ENCODE results near the gene DCLK1.
A peak's percentile ranks its signal among the peaks of the same experiment; 100 is the strongest.

Gene DCLK1

DNA sequence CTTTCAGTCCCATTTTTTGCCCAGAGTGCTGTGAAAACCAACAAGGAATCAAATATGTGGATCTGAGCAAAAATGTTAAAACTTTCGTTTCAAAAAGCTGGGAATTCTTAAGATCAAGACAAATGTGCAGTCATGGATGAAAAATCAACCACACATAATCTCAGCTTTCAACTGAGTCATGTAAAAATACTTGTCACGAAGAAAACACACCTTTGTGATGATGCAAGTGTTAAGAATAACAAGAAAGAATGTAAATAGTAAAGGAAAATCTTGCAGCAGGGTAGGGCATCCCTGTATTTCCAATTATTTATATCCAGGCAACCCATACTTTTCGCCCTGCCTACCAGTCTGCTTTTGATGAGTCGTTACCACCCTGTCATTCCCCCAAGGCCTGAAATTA, 27.4 kb upstream of the DCLK1 start:
- Histone ChIP-seq H3K4me2 (ENCODE audit: low read length) (no peak overlapping the region), H2BK12ac (ENCODE audit: low read length) (no peak overlapping the region), H3K36me3 (ENCODE audit: control insufficient read depth in 1 of 2, insufficient read depth in 2 of 2, low read length in 2 of 2) (no peaks in the 10 kb centered on the region), H4K12ac (ENCODE audit: low read depth, low read length) (no peak overlapping the region), H3K18ac (ENCODE audit: low read length) (no peak overlapping the region), H2BK120ac (ENCODE audit: insufficient read depth, low read length, poor library complexity) (no peak overlapping the region), H3K27me3 (ENCODE audit: insufficient read depth, low read length) (peaks cover 2% of the 10 kb centered on the region), H3K79me1 (ENCODE audit: low read length) (no peaks in the 10 kb centered on the region), H3K27ac (ENCODE audit: low read depth, low read length) (no peak overlapping the region), H3K9ac (ENCODE audit: low read length) (no peak overlapping the region), H3K4me3 (ENCODE audit: low read depth, low read length) (no peak overlapping the region), H2AFZ (ENCODE audit: insufficient read depth, low read length, poor library complexity) (no peak overlapping the region), H3K4me1 (ENCODE audit: control insufficient read depth in 1 of 2, insufficient read depth in 2 of 2, low read length in 2 of 2) (peaks cover 0 to 3% of the 10 kb centered on the region in 2 experiments), H3K4ac (ENCODE audit: low read depth, low read length) (no peak overlapping the region), H3K9me3 (ENCODE audit: insufficient read depth, low read depth, low read length) (no peaks in the 10 kb centered on the region), H3K23ac (ENCODE audit: low read length) (no peak overlapping the region), H3K79me2 (ENCODE audit: control insufficient read depth, insufficient read depth, low read length, poor library complexity) (no peaks in the 10 kb centered on the region), H2AK5ac (ENCODE audit: low read length) (no peak overlapping the region), H3K14ac (ENCODE audit: low read length) (no peak overlapping the region), H4K91ac (ENCODE audit: low read depth, low read length) (no peak overlapping the region), H2BK5ac (ENCODE audit: low read depth, low read length, poor library complexity) (no peak overlapping the region), H4K8ac (ENCODE audit: low read depth, low read length) (no peak overlapping the region)
- WGBS (ENCODE audit: extremely low coverage, insufficient coverage, insufficient read length) = no CpG with 5 or more reads among the region's 4 CpGs
- peak in 1 of 2 donors; percentile 5 for DNase-seq

DNA sequence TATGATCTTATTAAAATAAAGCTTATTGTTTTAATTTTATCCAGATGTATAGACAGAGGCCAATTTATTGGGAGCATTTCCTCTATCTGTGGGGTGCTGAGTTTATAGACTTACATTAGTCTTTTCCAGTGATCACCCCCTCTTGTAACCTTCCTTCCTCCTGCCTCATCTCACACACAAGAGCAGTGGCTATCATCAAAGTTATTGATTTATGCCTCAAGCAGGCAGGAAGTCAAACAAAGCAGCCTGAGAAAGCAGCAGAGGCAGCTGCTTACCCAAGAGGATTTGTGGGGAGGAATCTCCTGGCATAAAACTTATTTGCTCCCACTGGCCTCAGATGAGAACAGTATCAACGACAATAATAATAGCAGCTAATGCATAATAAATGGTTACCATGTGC, 26.3 kb upstream of the DCLK1 start:
- no peak overlapping the region for H3K4ac ChIP-seq (ENCODE audit: low read depth, low read length)
- no peak overlapping the region for H3K4me3 ChIP-seq (ENCODE audit: low read depth, low read length)
- H2BK5ac ChIP-seq (ENCODE audit: low read depth, low read length, poor library complexity) = no peak overlapping the region
- no peaks in the 10 kb centered on the region for H3K36me3 ChIP-seq (ENCODE audit: control insufficient read depth in 1 of 2, insufficient read depth in 2 of 2, low read length in 2 of 2)
- no peak for DNase-seq
- H4K91ac ChIP-seq (ENCODE audit: low read depth, low read length) = no peak overlapping the region
- H3K4me1 ChIP-seq (ENCODE audit: control insufficient read depth in 1 of 2, insufficient read depth in 2 of 2, low read length in 2 of 2) = peaks cover 0 to 3% of the 10 kb centered on the region in 2 experiments
- H4K8ac ChIP-seq (ENCODE audit: low read depth, low read length) = no peak overlapping the region
- no peak overlapping the region for H3K4me2 ChIP-seq (ENCODE audit: low read length)
- H2BK12ac ChIP-seq (ENCODE audit: low read length) = no peak overlapping the region
- H3K9me3 ChIP-seq (ENCODE audit: insufficient read depth, low read depth, low read length) = no peaks in the 10 kb centered on the region
- no peak overlapping the region for H2AFZ ChIP-seq (ENCODE audit: insufficient read depth, low read length, poor library complexity)
- no peak overlapping the region for H3K23ac ChIP-seq (ENCODE audit: low read length)
- H3K27me3 ChIP-seq (ENCODE audit: insufficient read depth, low read length) = peaks cover 2% of the 10 kb centered on the region
- H3K27ac ChIP-seq (ENCODE audit: low read depth, low read length) = no peak overlapping the region
- H3K14ac ChIP-seq (ENCODE audit: low read length) = no peak overlapping the region
- no CpG with 5 or more reads among the region's 1 CpG for WGBS (ENCODE audit: extremely low coverage, insufficient coverage, insufficient read length)
- H2BK120ac ChIP-seq (ENCODE audit: insufficient read depth, low read length, poor library complexity) = no peak overlapping the region
- H3K9ac ChIP-seq (ENCODE audit: low read length) = no peak overlapping the region
- H3K18ac ChIP-seq (ENCODE audit: low read length) = no peak overlapping the region
- no peaks in the 10 kb centered on the region for H3K79me2 ChIP-seq (ENCODE audit: control insufficient read depth, insufficient read depth, low read length, poor library complexity)
- no peaks in the 10 kb centered on the region for H3K79me1 ChIP-seq (ENCODE audit: low read length)
- H4K12ac ChIP-seq (ENCODE audit: low read depth, low read length) = no peak overlapping the region
- no peak overlapping the region for H2AK5ac ChIP-seq (ENCODE audit: low read length)

DNA sequence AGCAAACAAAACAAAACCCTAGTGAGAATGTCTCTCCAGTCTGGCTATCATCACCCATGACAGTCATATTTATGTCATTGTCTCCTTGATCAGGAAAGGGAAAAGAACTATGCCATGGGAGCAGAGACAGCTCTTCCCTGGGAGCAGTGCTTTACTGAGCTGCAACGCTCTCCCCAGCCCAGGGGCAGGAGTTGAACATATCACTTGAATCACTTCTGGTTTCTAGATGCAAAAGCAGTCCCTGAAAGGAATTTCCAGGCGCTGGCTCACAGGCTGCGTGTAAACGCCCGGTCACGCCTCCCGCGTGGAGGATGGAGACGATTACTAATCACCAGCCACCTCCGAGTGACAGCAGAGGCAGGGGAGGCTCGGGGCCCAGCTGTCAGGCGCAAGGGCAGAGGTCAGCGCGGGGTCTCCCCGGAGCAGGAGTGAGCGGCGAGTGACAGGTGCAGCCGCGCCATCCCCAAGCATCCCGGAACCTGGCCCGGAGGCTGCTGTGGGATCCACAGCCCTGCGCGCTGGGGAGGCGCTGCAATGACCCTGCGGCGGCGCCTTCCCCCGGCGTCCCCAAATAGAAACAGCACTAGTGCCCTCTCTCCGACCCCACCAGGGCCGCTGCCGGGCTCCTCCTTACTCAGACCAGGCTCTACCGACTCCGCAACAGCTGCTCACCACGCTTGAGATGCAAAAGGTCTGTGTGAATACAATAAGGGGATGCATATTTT, 23.5 kb upstream of the DCLK1 start:
- DNase-seq = no peak
- H3K14ac ChIP-seq (ENCODE audit: low read length) = no peak overlapping the region
- no peak overlapping the region for H2BK120ac ChIP-seq (ENCODE audit: insufficient read depth, low read length, poor library complexity)
- no CpG with 5 or more reads among the region's 35 CpGs for WGBS (ENCODE audit: extremely low coverage, insufficient coverage, insufficient read length)
- H4K8ac ChIP-seq (ENCODE audit: low read depth, low read length) = no peak overlapping the region
- no peaks in the 10 kb centered on the region for H3K79me2 ChIP-seq (ENCODE audit: control insufficient read depth, insufficient read depth, low read length, poor library complexity)
- no peak overlapping the region for H2AFZ ChIP-seq (ENCODE audit: insufficient read depth, low read length, poor library complexity)
- no peak overlapping the region for H3K4me3 ChIP-seq (ENCODE audit: low read depth, low read length)
- H3K27ac ChIP-seq (ENCODE audit: low read depth, low read length) = no peak overlapping the region
- H3K9ac ChIP-seq (ENCODE audit: low read length) = no peak overlapping the region
- peaks cover 2% of the 10 kb centered on the region for H3K27me3 ChIP-seq (ENCODE audit: insufficient read depth, low read length)
- H3K4me1 ChIP-seq (ENCODE audit: control insufficient read depth in 1 of 2, insufficient read depth in 2 of 2, low read length in 2 of 2) = peaks cover 0 to 3% of the 10 kb centered on the region in 2 experiments
- H3K36me3 ChIP-seq (ENCODE audit: control insufficient read depth in 1 of 2, insufficient read depth in 2 of 2, low read length in 2 of 2) = no peaks in the 10 kb centered on the region
- H2BK12ac ChIP-seq (ENCODE audit: low read length) = no peak overlapping the region
- peak overlapping the region; percentile 31 for H3K4me2 ChIP-seq (ENCODE audit: low read length)
- no peaks in the 10 kb centered on the region for H3K9me3 ChIP-seq (ENCODE audit: insufficient read depth, low read depth, low read length)
- no peak overlapping the region for H3K18ac ChIP-seq (ENCODE audit: low read length)
- no peak overlapping the region for H3K23ac ChIP-seq (ENCODE audit: low read length)
- no peak overlapping the region for H4K12ac ChIP-seq (ENCODE audit: low read depth, low read length)
- no peaks in the 10 kb centered on the region for H3K79me1 ChIP-seq (ENCODE audit: low read length)
- no peak overlapping the region for H2AK5ac ChIP-seq (ENCODE audit: low read length)
- no peak overlapping the region for H3K4ac ChIP-seq (ENCODE audit: low read depth, low read length)
- no peak overlapping the region for H2BK5ac ChIP-seq (ENCODE audit: low read depth, low read length, poor library complexity)
- no peak overlapping the region for H4K91ac ChIP-seq (ENCODE audit: low read depth, low read length)

DNA sequence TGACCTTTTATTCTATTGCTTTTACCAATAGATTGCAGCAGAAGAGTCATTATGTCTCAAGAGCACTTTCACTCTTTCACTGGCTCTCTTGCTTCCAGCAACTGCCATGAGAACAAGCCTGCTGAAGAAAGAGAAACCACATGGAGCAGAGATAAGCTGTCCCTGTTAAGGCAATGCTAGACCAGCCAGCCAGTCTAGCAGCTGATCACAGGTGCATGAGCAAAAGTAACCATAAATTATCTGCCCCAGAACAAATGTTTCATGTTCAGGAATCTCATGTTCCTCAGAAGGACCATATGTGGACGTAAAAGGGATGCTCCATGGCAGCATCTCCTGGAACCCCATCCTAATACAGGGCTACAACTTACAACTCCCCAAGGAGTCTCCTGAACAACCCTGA, 20.4 kb upstream of the DCLK1 start:
- H3K4me1 ChIP-seq (ENCODE audit: control insufficient read depth in 1 of 2, insufficient read depth in 2 of 2, low read length in 2 of 2) = peaks cover 0 to 3% of the 10 kb centered on the region in 2 experiments
- H2BK12ac ChIP-seq (ENCODE audit: low read length) = no peak overlapping the region
- H2BK5ac ChIP-seq (ENCODE audit: low read depth, low read length, poor library complexity) = no peak overlapping the region
- WGBS (ENCODE audit: extremely low coverage, insufficient coverage, insufficient read length) = no CpG with 5 or more reads among the region's 1 CpG
- H3K9ac ChIP-seq (ENCODE audit: low read length) = no peak overlapping the region
- H3K4ac ChIP-seq (ENCODE audit: low read depth, low read length) = no peak overlapping the region
- H3K79me1 ChIP-seq (ENCODE audit: low read length) = no peaks in the 10 kb centered on the region
- no peak overlapping the region for H3K27ac ChIP-seq (ENCODE audit: low read depth, low read length)
- no peak overlapping the region for H3K4me3 ChIP-seq (ENCODE audit: low read depth, low read length)
- no peak overlapping the region for H3K18ac ChIP-seq (ENCODE audit: low read length)
- H2AK5ac ChIP-seq (ENCODE audit: low read length) = no peak overlapping the region
- no peak overlapping the region for H4K12ac ChIP-seq (ENCODE audit: low read depth, low read length)
- no peak overlapping the region for H2AFZ ChIP-seq (ENCODE audit: insufficient read depth, low read length, poor library complexity)
- no peak overlapping the region for H3K4me2 ChIP-seq (ENCODE audit: low read length)
- no peak overlapping the region for H2BK120ac ChIP-seq (ENCODE audit: insufficient read depth, low read length, poor library complexity)
- no peaks in the 10 kb centered on the region for H3K79me2 ChIP-seq (ENCODE audit: control insufficient read depth, insufficient read depth, low read length, poor library complexity)
- no peak overlapping the region for H4K91ac ChIP-seq (ENCODE audit: low read depth, low read length)
- H3K36me3 ChIP-seq (ENCODE audit: control insufficient read depth in 1 of 2, insufficient read depth in 2 of 2, low read length in 2 of 2) = no peaks in the 10 kb centered on the region
- no peaks in the 10 kb centered on the region for H3K9me3 ChIP-seq (ENCODE audit: insufficient read depth, low read depth, low read length)
- H3K14ac ChIP-seq (ENCODE audit: low read length) = no peak overlapping the region
- H3K23ac ChIP-seq (ENCODE audit: low read length) = no peak overlapping the region
- peaks cover 2% of the 10 kb centered on the region for H3K27me3 ChIP-seq (ENCODE audit: insufficient read depth, low read length)
- no peak overlapping the region for H4K8ac ChIP-seq (ENCODE audit: low read depth, low read length)
- DNase-seq = no peak

All from trophoblast cell (in vitro differentiated cells and primary cell).